IMR-90 (cell line): Measurements from ENCODE around the gene SPSB2. TPM values are rescaled to one million over a fixed set of nuclear protein-coding genes. Genes with fewer than 3 reads are reported as not detected.

Experiments
- ATAC-seq: fragments of 200-7000 bp; cut with Tn5 transposase; 2 replicates; pipeline ENCODE4 v1.9.1; 2020; ENCODE audit warnings: low read depth, mild to moderate bottlenecking, moderate library complexity
- BruUV-seq: library from RNA; stranded (reverse); fragments of 400-500 nt; replicated peaks from 2 replicates; lab custom pipeline; 2021; lab: Mats Ljungman, UMichigan
- CTCF ChIA-PET: fragments of 300-600 bp; formaldehyde crosslinking; extraction: SDS; loops from one replicate; lab custom pipeline; 2021; ENCODE audit warnings: antibody characterized with exemption; lab: Yijun Ruan, JAX
- POLR2A ChIA-PET: fragments of 300-600 bp; sonication (Branson Sonifier 250); formaldehyde crosslinking; loops from one replicate; lab custom pipeline; 2022; ENCODE audit warnings: antibody characterized with exemption; ENCODE audit not compliant: unreplicated experiment; lab: Charles Lee
- DNase-seq: peaks from one replicate; pipeline ENCODE4 v3.0.0; 2013
- H2AFZ ChIP-seq: replicated peaks from 2 replicates; pipeline ENCODE3; 2013; ENCODE audit warnings: low read length, mild to moderate bottlenecking; ENCODE audit not compliant: poor library complexity
- H2AK5ac ChIP-seq: 2 replicates; pipeline ENCODE4 v1.6.1; 2013; ENCODE audit warnings: low read depth, low read length, inconsistent platforms
- H2AK9ac ChIP-seq: replicated peaks from 2 replicates; pipeline ENCODE3; 2013; ENCODE audit warnings: mild to moderate bottlenecking, low read depth, low read length, moderate library complexity; ENCODE audit not compliant: poor library complexity
- H2BK120ac ChIP-seq: 2 replicates; pipeline ENCODE4 v1.6.1; 2013; ENCODE audit warnings: low read depth, low read length, inconsistent platforms
- H2BK15ac ChIP-seq: 3 replicates; pipeline ENCODE4 v1.6.1; 2013; ENCODE audit warnings: low read depth, low read length, inconsistent platforms
- H2BK20ac ChIP-seq: 2 replicates; pipeline ENCODE4 v1.6.1; 2013; ENCODE audit warnings: low read depth, mild to moderate bottlenecking, inconsistent platforms, low read length, moderate library complexity
- H2BK5ac ChIP-seq: 2 replicates; pipeline ENCODE4 v1.6.1; 2013; ENCODE audit warnings: mild to moderate bottlenecking, low read depth, low read length, inconsistent platforms; ENCODE audit not compliant: poor library complexity, severe bottlenecking
- H3K14ac ChIP-seq: replicated peaks from 2 replicates; pipeline ENCODE4 v1.6.1; 2013; ENCODE audit warnings: low read depth, low read length, inconsistent platforms
- H3K18ac ChIP-seq: 2 replicates; pipeline ENCODE4 v1.6.1; 2013; ENCODE audit warnings: low read depth, low read length, control low read depth
- H3K23ac ChIP-seq: 2 replicates; pipeline ENCODE4 v1.6.1; 2013; ENCODE audit warnings: low read depth, low read length, inconsistent platforms
- H3K27ac ChIP-seq: 2 replicates; pipeline ENCODE4 v1.5.1; 2013; ENCODE audit warnings: mild to moderate bottlenecking, control low read depth, low read length; ENCODE audit not compliant: insufficient read depth
- H3K27me3 ChIP-seq: 2 replicates; pipeline ENCODE4 v1.6.1; 2013; ENCODE audit warnings: low read length; ENCODE audit not compliant: control insufficient read depth, insufficient read depth
- H3K36me3 ChIP-seq: 2 replicates; pipeline ENCODE4 v1.6.1; 2013; ENCODE audit warnings: low read length, mixed read lengths; ENCODE audit not compliant: control insufficient read depth, insufficient read depth
- H3K4ac ChIP-seq: 2 replicates; pipeline ENCODE4 v1.6.1; 2013; ENCODE audit warnings: low read depth, low read length, inconsistent platforms
- H3K4me1 ChIP-seq: 2 replicates; pipeline ENCODE4 v1.6.1; 2013; ENCODE audit warnings: low read length, mixed read lengths; ENCODE audit not compliant: control insufficient read depth, insufficient read depth
- H3K4me2 ChIP-seq: 2 replicates; pipeline ENCODE4 v1.6.1; 2013; ENCODE audit warnings: low read depth, mild to moderate bottlenecking, control low read depth, low read length, moderate library complexity
- H3K4me3 ChIP-seq: 2 replicates; pipeline ENCODE4 v1.5.1; 2013; ENCODE audit warnings: low read depth, mild to moderate bottlenecking, control low read depth, low read length, moderate library complexity; ENCODE audit not compliant: insufficient read depth
- H3K56ac ChIP-seq: 2 replicates; pipeline ENCODE4 v1.6.1; 2013; ENCODE audit warnings: low read length, inconsistent platforms; ENCODE audit not compliant: insufficient read depth; ENCODE audit errors: extremely low read depth
- H3K79me1 ChIP-seq, 2 experiments: 2 replicates each; pipeline ENCODE4 v1.6.1; 2013; ENCODE audit warnings: low read length in 2 of 2, inconsistent platforms in 1 of 2, low read depth in 1 of 2
- H3K9ac ChIP-seq: 2 replicates; pipeline ENCODE4 v1.6.1; 2013; ENCODE audit warnings: low read depth, low read length, control low read depth
- H3K9me1 ChIP-seq: 2 replicates; pipeline ENCODE4 v1.6.1; 2013; ENCODE audit warnings: low read length, inconsistent platforms; ENCODE audit not compliant: insufficient read depth
- H3K9me3 ChIP-seq: 2 replicates; pipeline ENCODE4 v1.6.1; 2013; ENCODE audit warnings: low read length; ENCODE audit not compliant: control insufficient read depth, insufficient read depth
- H4K20me1 ChIP-seq: 2 replicates; pipeline ENCODE4 v1.6.1; 2013; ENCODE audit warnings: low read length, inconsistent platforms; ENCODE audit not compliant: insufficient read depth
- H4K5ac ChIP-seq: 2 replicates; pipeline ENCODE4 v1.6.1; 2013; ENCODE audit warnings: mild to moderate bottlenecking, low read depth, low read length, control low read depth
- H4K8ac ChIP-seq, 2 experiments: 2 replicates each; pipeline ENCODE4 v1.6.1; 2013; ENCODE audit warnings: low read depth in 2 of 2, low read length in 2 of 2, control low read depth in 1 of 2, inconsistent platforms in 1 of 2
- H4K91ac ChIP-seq: 2 replicates; pipeline ENCODE4 v1.6.1; 2013; ENCODE audit warnings: low read depth, low read length, inconsistent platforms; ENCODE audit not compliant: insufficient read depth
- BHLHE40 ChIP-seq: fragments of 150-350 bp; IDR thresholded peaks from 2 replicates; pipeline ENCODE4 v1.6.1; 2016; ENCODE audit warnings: mild to moderate bottlenecking, low read depth, low read length
- CEBPB ChIP-seq: IDR thresholded peaks from 2 replicates; pipeline ENCODE4 v1.6.1; 2012; ENCODE audit warnings: low read depth, low read length, improper control_type of control experiment
- CHD1 ChIP-seq: IDR thresholded peaks from 2 replicates; pipeline ENCODE4 v1.6.1; 2012; ENCODE audit warnings: low read depth, low read length, improper control_type of control experiment
- FOS ChIP-seq: fragments of 150-350 bp; IDR thresholded peaks from 2 replicates; pipeline ENCODE4 v1.6.1; 2016; ENCODE audit warnings: low read depth, low read length
- MAFK ChIP-seq: IDR thresholded peaks from 2 replicates; pipeline ENCODE4 v1.6.1; 2012; ENCODE audit warnings: low read depth, low read length, improper control_type of control experiment
- MXI1 ChIP-seq: IDR thresholded peaks from 2 replicates; pipeline ENCODE4 v1.6.1; 2012; ENCODE audit warnings: low read depth, mild to moderate bottlenecking, low read length, moderate library complexity, borderline replicate concordance
- NFE2L2 ChIP-seq: fragments of 150-350 bp; IDR thresholded peaks from 2 replicates; pipeline ENCODE4 v1.6.1; 2016; ENCODE audit warnings: low read depth, mild to moderate bottlenecking, low read length
- POLR2A ChIP-seq: IDR thresholded peaks from 2 replicates; pipeline ENCODE4 v1.6.1; 2012; ENCODE audit warnings: mild to moderate bottlenecking, low read depth, low read length
- RAD21 ChIP-seq: IDR thresholded peaks from 2 replicates; pipeline ENCODE4 v1.6.1; 2012; ENCODE audit warnings: low read length, improper control_type of control experiment
- RCOR1 ChIP-seq: IDR thresholded peaks from 2 replicates; pipeline ENCODE4 v1.6.1; 2012; ENCODE audit warnings: mild to moderate bottlenecking, low read length, improper control_type of control experiment; ENCODE audit not compliant: insufficient replicate concordance
- RFX5 ChIP-seq: IDR thresholded peaks from 2 replicates; pipeline ENCODE4 v1.8.0; 2012; ENCODE audit warnings: low read depth, mild to moderate bottlenecking, low read length, moderate library complexity
- SMC3 ChIP-seq: fragments of 150-350 bp; IDR thresholded peaks from 2 replicates; pipeline ENCODE4 v1.6.1; 2016; ENCODE audit warnings: low read depth, mild to moderate bottlenecking, antibody characterized with exemption, low read length, moderate library complexity
- WGBS, 2 experiments: methylation state at CpG; one replicate each; pipeline versions ENCODE4 v1.1.5 to v1.1.7; 2013; ENCODE audit warnings: missing lambda C conversion rate in 2 of 2; ENCODE audit not compliant: insufficient read length in 1 of 2; ENCODE audit errors: extremely low coverage in 2 of 2; 5-methylcytosine and 5-hydroxymethylcytosine counted together
- dilution Hi-C: fragments of 300-500 bp; cut with HindIII; formaldehyde crosslinking; loops from one replicate; pipeline ENCODE4 v1.14.3; 2018; ENCODE audit warnings: low sequenced_read_pairs; ENCODE audit not compliant: unreplicated experiment
- in situ Hi-C: fragments of 300-500 bp; cut with MboI; formaldehyde crosslinking; loops from 3 replicates; pipeline ENCODE4 v1.14.3; 2019; ENCODE audit warnings: low sequenced_read_pairs, inconsistent platforms, mixed read lengths
- intact Hi-C: fragments of 100-400 bp; cut with micrococcal nuclease; formaldehyde crosslinking; loops from 2 replicates; pipeline ENCODE4 v1.10.0; 2022
- polyA plus RNA-seq, 3 experiments: library from polyadenylated mRNA; depleted of rRNA; stranded (reverse); fragments of >200 nt; gene quantifications; 2 replicates each; pipeline ENCODE4 v1.2.3, GENCODE V29; 2012; ENCODE audit warnings: low replicate concordance in 1 of 3
- total RNA-seq: library from RNA; depleted of rRNA; stranded (reverse); fragments of >200 nt; gene quantifications from 2 replicates; pipeline ENCODE4 v1.2.3, GENCODE V29; 2012
- TF ChIP-seq, protein P1 (sequence below): fragments of 150-350 bp; IDR thresholded peaks from 2 replicates; pipeline ENCODE4 v1.6.1; 2017; ENCODE audit warnings: mild to moderate bottlenecking, antibody characterized with exemption, low read length, low read depth
- TF ChIP-seq, protein P2 (sequence below): fragments of 150-350 bp; IDR thresholded peaks from 2 replicates; pipeline ENCODE4 v1.6.1; 2016; ENCODE audit warnings: low read depth, mild to moderate bottlenecking, low read length, moderate library complexity, borderline replicate concordance
- TF ChIP-seq, protein P3 (sequence below): conservative IDR thresholded peaks from 2 replicates; pipeline ENCODE4 v1.5.1; 2012; ENCODE audit warnings: mild to moderate bottlenecking, low read depth, low read length, improper control_type of control experiment

Gene SPSB2
- total and polyA plus RNA-seq, 2 of the 4 experiments (the other 2 are of a cell fraction): 1.3 to 4.1 TPM

DNA sequence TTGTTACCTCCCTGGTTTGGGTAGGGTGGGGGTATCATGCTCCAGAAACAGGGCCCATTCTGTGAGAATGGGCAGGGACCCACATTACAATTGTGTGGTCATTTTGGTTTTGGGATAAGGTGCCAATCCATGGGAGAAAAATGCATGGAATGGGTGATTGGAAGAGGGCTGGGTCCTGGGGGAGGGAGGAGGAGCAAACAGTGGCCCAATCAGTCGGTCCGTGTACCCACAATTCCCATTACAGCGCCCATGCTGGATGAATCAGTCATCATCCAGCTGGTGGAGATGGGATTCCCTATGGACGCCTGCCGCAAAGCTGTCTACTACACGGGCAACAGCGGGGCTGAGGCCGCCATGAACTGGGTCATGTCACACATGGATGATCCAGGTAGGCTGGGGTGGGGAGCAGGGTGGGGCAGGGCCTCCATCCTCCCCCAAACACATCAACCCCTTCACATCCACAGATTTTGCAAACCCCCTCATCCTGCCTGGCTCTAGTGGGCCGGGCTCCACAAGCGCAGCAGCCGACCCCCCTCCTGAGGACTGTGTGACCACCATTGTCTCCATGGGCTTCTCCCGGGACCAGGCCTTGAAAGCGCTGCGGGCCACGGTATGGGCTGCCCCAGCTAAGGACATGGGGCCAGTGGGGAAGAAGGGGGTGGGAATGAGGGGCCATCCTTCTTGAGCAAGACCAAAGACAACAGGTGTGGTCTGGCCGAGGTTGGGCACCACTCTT, 9.3 kb downstream of the SPSB2 start:
- H2AK9ac ChIP-seq: no peak overlapping the region
- DNase-seq (no peak), ATAC-seq (no peak)
- H3K79me1 ChIP-seq: peaks cover 0 to 17% of the 10 kb centered on the region in 2 experiments; a peak in 3 of 4 replicates
- WGBS, 2 experiments: 96% methylated on average over 5 of the region's 16 CpGs; no CpG with 5 or more reads in 1 of the 2 experiments
- in situ Hi-C loops: no loop called here
- no peak overlapping the region for H2BK120ac ChIP-seq
- H3K4me3 ChIP-seq: no peak overlapping the region
- H2BK15ac ChIP-seq: no peak overlapping the region
- H3K27ac ChIP-seq: no peak overlapping the region
- H2AFZ ChIP-seq: no peak overlapping the region
- no peak overlapping the region for H4K91ac ChIP-seq
- H3K56ac ChIP-seq: no peak overlapping the region
- no peak overlapping the region for H2AK5ac ChIP-seq
- no TSS peak for BruUV-seq
- H3K9ac ChIP-seq: no peak overlapping the region
- H3K4me1 ChIP-seq: peaks cover 4% of the 10 kb centered on the region
- no peak overlapping the region for H2BK20ac ChIP-seq
- H3K9me1 ChIP-seq: 0 out of 2 replicates have a peak, but pooled peaks cover 7% of the 10 kb centered on the region
- no peaks in the 10 kb centered on the region for H3K27me3 ChIP-seq
- intact Hi-C loops: no loop called here
- no peak overlapping the region for H3K23ac ChIP-seq
- peaks cover 58% of the 10 kb centered on the region for H3K36me3 ChIP-seq
- no peak overlapping the region for H3K4me2 ChIP-seq
- H2BK5ac ChIP-seq: no peak overlapping the region
- peaks cover 12% of the 10 kb centered on the region for H4K20me1 ChIP-seq
- H3K4ac ChIP-seq: no peak overlapping the region
- ChIA-PET CTCF (no interaction called here), POLR2A (interaction anchor here (1.1 kb wide), 1 partner anchor 11 kb away, joined by 3 read pairs; no protein-coding TSS in a partner anchor)
- H3K18ac ChIP-seq: no peak overlapping the region
- dilution Hi-C loops: no loop called here
- H4K8ac ChIP-seq: no peak overlapping the region
- no peak overlapping the region for H4K5ac ChIP-seq
- H3K14ac ChIP-seq: no peak overlapping the region
- H3K9me3 ChIP-seq: no peaks in the 10 kb centered on the region
- TF ChIP-seq CHD1: no peak
- no peak for TF ChIP-seq RAD21
- no peak for TF ChIP-seq MAFK
- TF ChIP-seq RFX5: no peak
- TF ChIP-seq, protein P1, sequence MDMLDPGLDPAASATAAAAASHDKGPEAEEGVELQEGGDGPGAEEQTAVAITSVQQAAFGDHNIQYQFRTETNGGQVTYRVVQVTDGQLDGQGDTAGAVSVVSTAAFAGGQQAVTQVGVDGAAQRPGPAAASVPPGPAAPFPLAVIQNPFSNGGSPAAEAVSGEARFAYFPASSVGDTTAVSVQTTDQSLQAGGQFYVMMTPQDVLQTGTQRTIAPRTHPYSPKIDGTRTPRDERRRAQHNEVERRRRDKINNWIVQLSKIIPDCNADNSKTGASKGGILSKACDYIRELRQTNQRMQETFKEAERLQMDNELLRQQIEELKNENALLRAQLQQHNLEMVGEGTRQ: no peak
- TF ChIP-seq, protein P2, sequence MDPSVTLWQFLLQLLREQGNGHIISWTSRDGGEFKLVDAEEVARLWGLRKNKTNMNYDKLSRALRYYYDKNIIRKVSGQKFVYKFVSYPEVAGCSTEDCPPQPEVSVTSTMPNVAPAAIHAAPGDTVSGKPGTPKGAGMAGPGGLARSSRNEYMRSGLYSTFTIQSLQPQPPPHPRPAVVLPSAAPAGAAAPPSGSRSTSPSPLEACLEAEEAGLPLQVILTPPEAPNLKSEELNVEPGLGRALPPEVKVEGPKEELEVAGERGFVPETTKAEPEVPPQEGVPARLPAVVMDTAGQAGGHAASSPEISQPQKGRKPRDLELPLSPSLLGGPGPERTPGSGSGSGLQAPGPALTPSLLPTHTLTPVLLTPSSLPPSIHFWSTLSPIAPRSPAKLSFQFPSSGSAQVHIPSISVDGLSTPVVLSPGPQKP: no peak
- no peak for TF ChIP-seq FOS
- no peak for TF ChIP-seq RCOR1
- TF ChIP-seq MXI1: no peak
- TF ChIP-seq SMC3: no peak
- TF ChIP-seq POLR2A: no peak
- TF ChIP-seq CEBPB: no peak
- TF ChIP-seq NFE2L2: no peak
- TF ChIP-seq BHLHE40: no peak
- TF ChIP-seq, protein P3, sequence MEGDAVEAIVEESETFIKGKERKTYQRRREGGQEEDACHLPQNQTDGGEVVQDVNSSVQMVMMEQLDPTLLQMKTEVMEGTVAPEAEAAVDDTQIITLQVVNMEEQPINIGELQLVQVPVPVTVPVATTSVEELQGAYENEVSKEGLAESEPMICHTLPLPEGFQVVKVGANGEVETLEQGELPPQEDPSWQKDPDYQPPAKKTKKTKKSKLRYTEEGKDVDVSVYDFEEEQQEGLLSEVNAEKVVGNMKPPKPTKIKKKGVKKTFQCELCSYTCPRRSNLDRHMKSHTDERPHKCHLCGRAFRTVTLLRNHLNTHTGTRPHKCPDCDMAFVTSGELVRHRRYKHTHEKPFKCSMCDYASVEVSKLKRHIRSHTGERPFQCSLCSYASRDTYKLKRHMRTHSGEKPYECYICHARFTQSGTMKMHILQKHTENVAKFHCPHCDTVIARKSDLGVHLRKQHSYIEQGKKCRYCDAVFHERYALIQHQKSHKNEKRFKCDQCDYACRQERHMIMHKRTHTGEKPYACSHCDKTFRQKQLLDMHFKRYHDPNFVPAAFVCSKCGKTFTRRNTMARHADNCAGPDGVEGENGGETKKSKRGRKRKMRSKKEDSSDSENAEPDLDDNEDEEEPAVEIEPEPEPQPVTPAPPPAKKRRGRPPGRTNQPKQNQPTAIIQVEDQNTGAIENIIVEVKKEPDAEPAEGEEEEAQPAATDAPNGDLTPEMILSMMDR: no peak
